GM12878 (cell line): ENCODE results near the gene PGLYRP4. TPM values are rescaled to one million over a fixed set of nuclear protein-coding genes. Genes with fewer than 3 reads are reported as not detected.
A peak's percentile ranks its signal among the peaks of the same experiment; 100 is the strongest.

Experiments
- ATAC-seq: fragments of 200-7000 bp; cut with Tn5 transposase; 3 replicates; pipeline ENCODE4 v1.9.1; 2020; ENCODE audit warnings: mild to moderate bottlenecking, moderate library complexity
- BruUV-seq: library from RNA; stranded (reverse); fragments of 400-500 nt; replicated peaks from 2 replicates; lab custom pipeline; 2021; lab: Mats Ljungman, UMichigan
- CTCF ChIA-PET: fragments of 300-600 bp; sonication (Branson Sonifier 250); formaldehyde crosslinking; extraction: SDS; loops from one replicate; lab custom pipeline; 2021; ENCODE audit warnings: inconsistent platforms; lab: Yijun Ruan, JAX
- POLR2A ChIA-PET: fragments of 350-600 bp; formaldehyde crosslinking; extraction: SDS; loops from one replicate; lab custom pipeline; 2021; ENCODE audit warnings: inconsistent platforms; lab: Charles Lee
- RAD21 ChIA-PET: fragments of 300-600 bp; sonication (Branson Sonifier 250); formaldehyde crosslinking; loops from one replicate; lab custom pipeline; 2023; ENCODE audit warnings: antibody characterized with exemption; ENCODE audit not compliant: unreplicated experiment; lab: Charles Lee
- SMC1A ChIA-PET: fragments of 300-600 bp; sonication (Branson Sonifier 250); formaldehyde crosslinking; loops from one replicate; lab custom pipeline; 2023; ENCODE audit not compliant: unreplicated experiment, uncharacterized antibody; lab: Charles Lee
- DNase-seq: peaks from one replicate; pipeline ENCODE4 v3.0.0-alpha.2; 2011; ENCODE audit warnings: low read depth, low spot score
- FAIRE-seq: peaks from 3 replicates; lab custom pipeline; 2011; peaks lifted over from hg19 to GRCh38; lab: Jason Lieb, UNC
- H2AFZ ChIP-seq: 2 replicates; pipeline ENCODE4 v1.6.0; 2011; ENCODE audit warnings: low read depth, low read length, control low read depth; ENCODE audit not compliant: control insufficient read depth
- H3K27ac ChIP-seq: 2 replicates; pipeline ENCODE4 v1.5.1; 2011; ENCODE audit warnings: control low read depth; ENCODE audit not compliant: control insufficient read depth, insufficient read depth
- H3K27me3 ChIP-seq, 2 experiments: replicated peaks in 1 of 2; 2 replicates each; pipeline versions ENCODE4 v1.6.0 to v1.6.1; 2011; ENCODE audit warnings: low read length in 1 of 2; ENCODE audit not compliant: control insufficient read depth in 2 of 2, insufficient read depth in 2 of 2
- H3K36me3 ChIP-seq, 2 experiments: 2 replicates each; pipeline ENCODE4 v1.5.1; 2011; ENCODE audit warnings: low read length in 1 of 2; ENCODE audit not compliant: control insufficient read depth in 2 of 2, insufficient read depth in 2 of 2
- H3K4me1 ChIP-seq: 2 replicates; pipeline ENCODE4 v1.6.1; 2011; ENCODE audit warnings: mild to moderate bottlenecking, low read length, moderate library complexity, mixed read lengths; ENCODE audit not compliant: control insufficient read depth, insufficient read depth
- H3K4me2 ChIP-seq: 2 replicates; pipeline ENCODE4 v1.6.0; 2011; ENCODE audit warnings: control low read depth; ENCODE audit not compliant: control insufficient read depth, insufficient read depth
- H3K4me3 ChIP-seq: fragments of 200-600 bp; sonication (generic); 2 replicates; pipeline ENCODE4 v1.5.1; 2016
- H3K79me2 ChIP-seq: 2 replicates; pipeline ENCODE4 v1.6.0; 2011; ENCODE audit warnings: low read length; ENCODE audit not compliant: control insufficient read depth, insufficient read depth
- H3K9ac ChIP-seq: 2 replicates; pipeline ENCODE4 v1.8.0; 2011; ENCODE audit warnings: low read length, control low read depth, mixed read lengths; ENCODE audit not compliant: control insufficient read depth, insufficient read depth
- H3K9me3 ChIP-seq: replicated peaks from 3 replicates; pipeline ENCODE4 v1.5.1; 2011; ENCODE audit warnings: mild to moderate bottlenecking, low read length; ENCODE audit not compliant: control insufficient read depth, insufficient read depth
- H4K20me1 ChIP-seq: 2 replicates; pipeline ENCODE4 v1.6.0; 2011; ENCODE audit not compliant: control insufficient read depth, insufficient read depth
- CTCF ChIP-seq, 3 experiments: IDR thresholded peaks in 2 of 3; conservative IDR thresholded peaks in 1 of 3; 2 replicates each; pipeline ENCODE4 v1.5.1; 2011; ENCODE audit warnings: low read depth in 3 of 3, low read length in 3 of 3, mild to moderate bottlenecking in 3 of 3, control low read depth in 2 of 3, moderate library complexity in 2 of 3, inconsistent platforms in 1 of 3, mixed read lengths in 1 of 3; ENCODE audit not compliant: control insufficient read depth in 2 of 3, insufficient read depth in 1 of 3; ENCODE audit errors: extremely low read depth in 1 of 3
- GABPA ChIP-seq: IDR thresholded peaks from 2 replicates; pipeline ENCODE4 v1.6.1; 2014; ENCODE audit warnings: antibody characterized with exemption, low read depth, mild to moderate bottlenecking, inconsistent platforms
- HDAC6 ChIP-seq: fragments of 200-600 bp; sonication (generic); IDR thresholded peaks from one replicate; pipeline ENCODE4 v1.8.0; 2017; ENCODE audit warnings: antibody characterized with exemption; ENCODE audit not compliant: unreplicated experiment
- IRF5 ChIP-seq: fragments of 450-650 bp; IDR thresholded peaks from 2 replicates; pipeline ENCODE4 v1.6.1; 2017; ENCODE audit warnings: borderline replicate concordance
- JUND ChIP-seq: IDR thresholded peaks from 2 replicates; pipeline ENCODE4 v1.6.1; 2012; ENCODE audit warnings: low read depth, mild to moderate bottlenecking, low read length, improper control_type of control experiment, moderate library complexity
- PBX3 ChIP-seq: IDR thresholded peaks from 2 replicates; pipeline ENCODE4 v1.6.1; 2011; ENCODE audit warnings: mild to moderate bottlenecking, low read depth, low read length, moderate library complexity; ENCODE audit not compliant: insufficient replicate concordance
- PKNOX1 ChIP-seq: fragments of 450-650 bp; IDR thresholded peaks from 2 replicates; pipeline ENCODE4 v1.6.1; 2016; ENCODE audit warnings: mild to moderate bottlenecking
- SIX5 ChIP-seq: IDR thresholded peaks from 2 replicates; pipeline ENCODE4 v1.6.1; 2011; ENCODE audit warnings: mild to moderate bottlenecking, low read depth, low read length, moderate library complexity; ENCODE audit not compliant: severe bottlenecking
- SKIL ChIP-seq: fragments of 450-650 bp; IDR thresholded peaks from 2 replicates; pipeline ENCODE4 v1.6.1; 2017; ENCODE audit warnings: mild to moderate bottlenecking, low read depth, inconsistent platforms; ENCODE audit not compliant: poor library complexity, severe bottlenecking
- SMC3 ChIP-seq: IDR thresholded peaks from 2 replicates; pipeline ENCODE4 v1.6.1; 2011; ENCODE audit warnings: low read length, improper control_type of control experiment, borderline replicate concordance
- SPI1 ChIP-seq: IDR thresholded peaks from 2 replicates; pipeline ENCODE4 v1.6.1; 2011; ENCODE audit warnings: low read depth, mild to moderate bottlenecking, low read length, moderate library complexity, borderline replicate concordance; ENCODE audit not compliant: insufficient read depth
- YY1 ChIP-seq: IDR thresholded peaks from 2 replicates; pipeline ENCODE4 v1.6.1; 2011; ENCODE audit warnings: low read depth, mild to moderate bottlenecking, low read length
- ZNF274 ChIP-seq: IDR thresholded peaks from one replicate; pipeline ENCODE4 v1.8.0; 2011; ENCODE audit not compliant: insufficient read length, insufficient read depth
- ZZZ3 ChIP-seq: IDR thresholded peaks from 2 replicates; pipeline ENCODE4 v1.6.1; 2011; ENCODE audit warnings: low read depth; ENCODE audit not compliant: control insufficient read depth, insufficient read length
- WGBS: methylation state at CpG from one replicate; pipeline ENCODE4 v1.1.6; 2016; ENCODE audit warnings: low lambda C conversion rate; ENCODE audit not compliant: insufficient replicate concordance, insufficient coverage; ENCODE audit errors: missing lambda C conversion rate; 5-methylcytosine and 5-hydroxymethylcytosine counted together
- in situ Hi-C: fragments of 300-500 bp; cut with MboI; formaldehyde crosslinking; loops from 9 replicates; pipeline ENCODE4 v1.14.3; 2018; ENCODE audit warnings: mixed read lengths
- intact Hi-C: fragments of 100-400 bp; cut with micrococcal nuclease; formaldehyde crosslinking; loops from one replicate; pipeline ENCODE4 v1.14.2; 2022; ENCODE audit not compliant: unreplicated experiment
- polyA plus RNA-seq, 11 experiments: library from polyadenylated mRNA; depleted of rRNA in 4 of 11; unstranded in 6 of 11; stranded (reverse) in 5 of 11; fragments of >200 nt; fragmentation: Nextera tagmentation in 4 of 11; fragmentation: Illumina TruSeq in 1 of 11; extraction: Ambion mirVana in 4 of 11; extraction: Trizol in 1 of 11; gene quantifications; 1 replicate in 1 of 11; 2 replicates in 10 of 11; pipeline versions ENCODE4 v1.2.1 to v1.2.3, GENCODE V29; 2011 to 2016; ENCODE audit warnings: inconsistent platforms in 2 of 11, missing spikeins in 2 of 11, low read depth in 1 of 11
- total RNA-seq, 4 experiments: library from RNA; depleted of rRNA in 3 of 4; stranded (reverse); fragments of >200 nt in 3 of 4; fragmentation: Illumina TruSeq in 1 of 4; extraction: Trizol in 1 of 4; gene quantifications; 2 replicates each; pipeline versions ENCODE4 v1.2.1 to v1.2.3, GENCODE V29; 2013 to 2021

The PGLYRP4 gene
- total and polyA plus RNA-seq, 10 of the 15 experiments (the other 5 are each of a cell fraction or from before 2014, with no cell fraction given): 0.22 to 3.0 (median 0.44) TPM

GRCh38 chr1:153352523-153352922 is 3.9 kb upstream of the PGLYRP4 start:
- ChIA-PET SMC1A (interaction anchor here (0.6 to 6.2 kb wide), 19 partner anchors 9 to 1348 kb away, joined by 3 to 106 read pairs (median 4); partner anchors contain the start of gene PGLYRP3), POLR2A (interaction anchor here (0.5 to 1.6 kb wide), 2 partner anchors 40 to 236 kb away, joined by 3 read pairs; partner anchors contain the start of gene PGLYRP3), RAD21 (interaction anchor here (0.6 to 8.4 kb wide), 8 partner anchors 9 to 380 kb away, joined by 3 to 94 read pairs (median 3); partner anchors contain the start of gene PGLYRP3), CTCF (interaction anchor here (0.6 to 8.6 kb wide), 39 partner anchors 8 to 1017 kb away, joined by 3 to 326 read pairs (median 3); partner anchors contain the start of genes LORICRIN and PGLYRP3)
- 2% methylated on average over 4 of the region's 4 CpGs for WGBS
- Histone ChIP-seq H3K79me2 (no peaks in the 10 kb centered on the region), H3K4me3 (no peak overlapping the region), H4K20me1 (no peaks in the 10 kb centered on the region), H3K9ac (no peak overlapping the region), H3K4me1 (peaks cover 12% of the 10 kb centered on the region), H3K27ac (no peak overlapping the region), H2AFZ (no peak overlapping the region), H3K9me3 (no peaks in the 10 kb centered on the region), H3K36me3 (no peaks in the 10 kb centered on the region), H3K27me3 (no peaks in the 10 kb centered on the region), H3K4me2 (no peak overlapping the region)
- BruUV-seq: no TSS peak
- ATAC-seq: peak; percentile 73
- intact Hi-C loops: loop anchor here (1.0 to 2.0 kb wide), 2 partner anchors 143 to 216 kb away; no protein-coding TSS in a partner anchor
- no peak for DNase-seq
- FAIRE-seq: peak; percentile 68
- in situ Hi-C loops: loop anchor here (5.0 kb wide), 1 partner anchor 145 kb away; no protein-coding TSS in a partner anchor
- no peak for TF ChIP-seq ZNF274
- TF ChIP-seq SMC3: peak; percentile 83
- TF ChIP-seq CTCF (IDR thresholded peaks at IDR 0.05 in 2 of 3, conservative IDR thresholded peaks at IDR 0.05 in 1 of 3; ENCODE audit: control insufficient read depth in 2 of 3, extremely low read depth in 1 of 3, insufficient read depth in 1 of 3, low read depth in 3 of 3, low read length in 3 of 3): peak; percentile 80 to 88 (median 83)
- no peak for TF ChIP-seq ZZZ3
- 0 out of 2 replicates have a peak, but pooled peaks have one; percentile 31 for TF ChIP-seq YY1
- TF ChIP-seq PBX3: peak; percentile 31
- TF ChIP-seq HDAC6: no peak
- no peak for TF ChIP-seq SIX5
- peak; percentile 22 for TF ChIP-seq SKIL
- TF ChIP-seq GABPA: no peak
- TF ChIP-seq PKNOX1: peak; percentile 86
- TF ChIP-seq IRF5: no peak
- peak; percentile 25; the same call in 1 of the 2 replicates for TF ChIP-seq SPI1
- TF ChIP-seq JUND: no peak
